Kidney epithelial cell (primary cell): ENCODE results near the gene SYP. TPM values are rescaled to one million over a fixed set of nuclear protein-coding genes. Genes with fewer than 3 reads are reported as not detected.

Source experiments
- DNase-seq: peaks from one replicate; pipeline ENCODE4 v3.0.0-alpha.2; 2010; ENCODE audit warnings: low read depth
- H3K27me3 ChIP-seq: 2 replicates; pipeline ENCODE4 v1.6.0; 2011; ENCODE audit warnings: low read length; ENCODE audit not compliant: control insufficient read depth, insufficient read depth
- H3K36me3 ChIP-seq: 2 replicates; pipeline ENCODE4 v1.5.1; 2011; ENCODE audit warnings: low read length; ENCODE audit not compliant: control insufficient read depth, insufficient read depth
- H3K4me3 ChIP-seq: 2 replicates; pipeline ENCODE4 v1.5.1; 2011; ENCODE audit warnings: low read depth, mild to moderate bottlenecking, control low read depth, low read length
- CTCF ChIP-seq: IDR thresholded peaks from 2 replicates; pipeline ENCODE4 v1.5.1; 2011; ENCODE audit warnings: mild to moderate bottlenecking, moderate library complexity, low read length, control low read depth, inconsistent platforms; ENCODE audit not compliant: insufficient read depth, poor library complexity, severe bottlenecking
- total RNA-seq: library from RNA; depleted of rRNA; stranded (reverse); fragments of >200 nt; gene quantifications from 2 replicates; pipeline ENCODE4 v1.2.3, GENCODE V29; 2015

The SYP gene
- total RNA-seq, 1 donor from 2014 or later = 1.0 TPM

GRCh38 chrX:49139713-49140112 is 60.3 kb downstream of the SYP start:
- H3K4me3 ChIP-seq = no peak overlapping the region
- no peaks in the 10 kb centered on the region for H3K36me3 ChIP-seq
- no peak for TF ChIP-seq CTCF
- DNase-seq = no peak
- H3K27me3 ChIP-seq = no peaks in the 10 kb centered on the region

Other genes starting within 250 kb of the SYP start
- 51.7 and 56.0 TPM in 2 replicates for gene OTUD5, start 242.6 kb downstream of the SYP start, total RNA-seq
- gene KCND1, start 228.3 kb downstream of the SYP start, total RNA-seq = 0.67 and 1.6 TPM in 2 replicates
- 25.8 and 31.1 TPM in 2 replicates for gene GRIPAP1, start 197.9 kb downstream of the SYP start, total RNA-seq
- gene TFE3, start 156.8 kb downstream of the SYP start, total RNA-seq = 55.6 and 63.3 TPM in 2 replicates
- gene CCDC120, start 141.2 kb downstream of the SYP start, total RNA-seq = 5.5 and 6.4 TPM in 2 replicates
- 16.8 and 18.1 TPM in 2 replicates for gene PRAF2, start 126.2 kb downstream of the SYP start, total RNA-seq
- 115 and 117 TPM in 2 replicates for gene WDR45, start 120.3 kb downstream of the SYP start, total RNA-seq
- 26.4 and 35.0 TPM in 2 replicates for gene GPKOW, start 76.5 kb downstream of the SYP start, total RNA-seq
- 2.9 and 5.1 TPM in 2 replicates for gene MAGIX, start 37.4 kb downstream of the SYP start, total RNA-seq
- gene PLP2, start 28.3 kb downstream of the SYP start, total RNA-seq = 82.6 and 118 TPM in 2 replicates
- 12.7 and 17.7 TPM in 2 replicates for gene PRICKLE3, start 13.8 kb downstream of the SYP start, total RNA-seq
- not detected in 2 replicates for gene CACNA1F, start 33.1 kb upstream of the SYP start, total RNA-seq
- gene CCDC22, start 35.3 kb upstream of the SYP start, total RNA-seq = 30.8 and 32.5 TPM in 2 replicates
- gene FOXP3, start 64.5 kb upstream of the SYP start, total RNA-seq = 0.41 and 0.71 TPM in 2 replicates
- 4.3 and 6.5 TPM in 2 replicates for gene PPP1R3F, start 69.6 kb upstream of the SYP start, total RNA-seq
- gene GAGE10, start 103.5 kb upstream of the SYP start, total RNA-seq = not detected in 2 replicates
- not detected in 2 replicates for gene GAGE12J, start 121.8 kb upstream of the SYP start, total RNA-seq
- not detected in 2 replicates for gene GAGE13, start 131.4 kb upstream of the SYP start, total RNA-seq